Endothelial cell of umbilical vein (primary cell): ENCODE measurements around the gene TRPM3.

Source experiments
- CTCF ChIP-seq, 2 donors: IDR thresholded peaks; 1 replicate in 1 of 2; 2 replicates in 1 of 2; pipeline ENCODE4 v1.5.1; 2011; ENCODE audit warnings: low read length in 2 of 2, mild to moderate bottlenecking in 2 of 2, moderate library complexity in 2 of 2, control low read depth in 1 of 2, inconsistent platforms in 1 of 2, low read depth in 1 of 2; ENCODE audit not compliant: insufficient read depth in 1 of 2; ENCODE audit errors: extremely low read depth in 1 of 2
- EZH2 ChIP-seq: IDR thresholded peaks from 2 replicates; pipeline ENCODE4 v1.6.1; 2012; ENCODE audit warnings: borderline replicate concordance, low read depth, mild to moderate bottlenecking, moderate library complexity, low read length, inconsistent platforms; ENCODE audit not compliant: severe bottlenecking
- GATA2 ChIP-seq: IDR thresholded peaks from 2 replicates; pipeline ENCODE4 v1.7.0; 2011; ENCODE audit warnings: low read depth, mild to moderate bottlenecking, moderate library complexity, mixed read lengths, low read length; ENCODE audit not compliant: insufficient read length, insufficient read depth
- MAX ChIP-seq: IDR thresholded peaks from 2 replicates; pipeline ENCODE4 v1.6.1; 2011; ENCODE audit not compliant: insufficient read depth, insufficient read length
- MYC ChIP-seq: IDR thresholded peaks from one replicate; pipeline ENCODE4 v1.6.1; 2011; ENCODE audit warnings: mild to moderate bottlenecking, low read depth, low read length
- POLR2A ChIP-seq: IDR thresholded peaks from 2 replicates; pipeline ENCODE4 v1.6.1; 2012; ENCODE audit warnings: low read depth, mild to moderate bottlenecking, control low read depth, low read length
- POLR2AphosphoS5 ChIP-seq: IDR thresholded peaks from 2 replicates; pipeline ENCODE4 v1.6.1; 2012; ENCODE audit warnings: low read depth, mild to moderate bottlenecking, control low read depth, low read length, moderate library complexity; ENCODE audit not compliant: insufficient read depth

- TF ChIP-seq POLR2A: no peak
- no peak for TF ChIP-seq CTCF (IDR thresholded peaks at IDR 0.05; ENCODE audit: extremely low read depth in 1 of 2, insufficient read depth in 1 of 2, low read depth in 1 of 2, low read length in 2 of 2)
- no peak for TF ChIP-seq GATA2
- TF ChIP-seq POLR2AphosphoS5: no peak
- TF ChIP-seq EZH2: no peak
- TF ChIP-seq MAX: no peak
- TF ChIP-seq MYC: no peak
Observed at GRCh38 chr9:70948744-70949143, 172.7 kb downstream of the TRPM3 start.
